ENCODE data around the gene GPANK1.

The GPANK1 gene

DNA sequence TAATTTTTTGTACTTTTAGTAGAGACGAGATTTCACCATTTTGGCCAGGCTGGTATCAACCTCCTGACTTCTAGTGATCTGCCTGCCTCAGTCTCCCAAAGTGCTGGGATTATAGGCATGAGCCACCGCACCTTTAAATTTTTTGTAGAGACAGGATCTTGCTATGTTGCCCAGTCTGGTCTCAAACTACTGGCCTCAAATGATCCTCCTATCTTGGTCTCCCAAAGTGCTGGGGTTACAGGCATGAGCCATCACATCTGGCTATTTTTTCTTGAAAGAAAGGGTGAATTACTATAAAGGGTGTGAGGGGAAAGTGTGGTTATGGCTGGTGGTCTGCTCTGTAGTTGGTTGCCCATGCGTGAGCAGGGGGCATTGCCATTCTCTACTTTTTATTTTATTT is 43.4 kb upstream of the GPANK1 start:
- no peak for TF ChIP-seq CTCF (IDR thresholded peaks at IDR 0.05; ENCODE audit: low read length, missing control alignments)
- DNase-seq (ENCODE audit: low read depth), result no peak
- H3K4me3 ChIP-seq (replicated peaks; ENCODE audit: low read depth, low read length), result no peak overlapping the region

GRCh38 chr6:31707701-31708100 is 42.9 kb upstream of the GPANK1 start:
- H3K4me3 ChIP-seq (replicated peaks; ENCODE audit: low read depth, low read length), result no peak overlapping the region
- no peak for TF ChIP-seq CTCF (IDR thresholded peaks at IDR 0.05; ENCODE audit: low read length, missing control alignments)
- no peak for DNase-seq (ENCODE audit: low read depth)

GRCh38 chr6:31706599-31706998 is 41.8 kb upstream of the GPANK1 start, which contains the start of gene LY6G6F:
Gene LY6G6F (plus strand): TSS chr6:31706866. CDS start chr6:31706907, 41 bp downstream.
- DNase-seq (ENCODE audit: low read depth), result peak; percentile 39
- no peak for TF ChIP-seq CTCF (IDR thresholded peaks at IDR 0.05; ENCODE audit: low read length, missing control alignments)
- no peak within 1 kb of the TSS for H3K4me3 ChIP-seq (replicated peaks; ENCODE audit: low read depth, low read length)

DNA sequence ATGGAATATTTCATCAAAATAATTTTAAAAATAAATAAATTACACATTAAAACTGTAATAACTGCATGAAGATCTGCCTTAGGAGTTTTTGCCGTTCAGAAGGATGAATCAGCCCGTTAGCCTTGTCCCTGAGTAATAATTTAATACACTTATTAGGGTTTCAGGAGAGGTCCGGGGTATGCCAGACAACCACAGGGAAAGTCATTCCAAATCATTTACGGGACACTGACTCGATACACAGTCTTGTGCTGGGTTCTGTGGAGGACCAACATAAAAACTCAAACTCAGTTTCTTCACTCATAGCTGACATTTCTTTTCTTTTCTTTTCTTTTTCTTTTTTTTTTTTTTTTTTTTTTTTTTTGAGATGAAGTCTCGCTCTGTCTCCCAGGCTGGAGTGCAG is 41.1 kb upstream of the GPANK1 start:
- no peak for TF ChIP-seq CTCF (IDR thresholded peaks at IDR 0.05; ENCODE audit: low read length, missing control alignments)
- no peak for DNase-seq (ENCODE audit: low read depth)
- no peak overlapping the region for H3K4me3 ChIP-seq (replicated peaks; ENCODE audit: low read depth, low read length)

GRCh38 chr6:31702819-31703716 is 38.3 kb upstream of the GPANK1 start, which contains the start of gene ABHD16A:
Gene ABHD16A (minus strand): TSS chr6:31703324. CDS start chr6:31703281, 43 bp downstream.
- H3K4me3 ChIP-seq (replicated peaks; ENCODE audit: low read depth, low read length), result peak within 1 kb of the TSS; percentile 97
- no peak for TF ChIP-seq CTCF (IDR thresholded peaks at IDR 0.05; ENCODE audit: low read length, missing control alignments)
- peak; percentile 99 for DNase-seq (ENCODE audit: low read depth)

GRCh38 chr6:31702405-31702818 is 37.6 kb upstream of the GPANK1 start:
- DNase-seq (ENCODE audit: low read depth), result no peak
- no peak for TF ChIP-seq CTCF (IDR thresholded peaks at IDR 0.05; ENCODE audit: low read length, missing control alignments)
- H3K4me3 ChIP-seq (replicated peaks; ENCODE audit: low read depth, low read length), result peak overlapping the region; percentile 97

Measured in fibroblast of pulmonary artery (primary cell).